T47D (cell line): ENCODE measurements around the gene CD274.

Experiments used
- DNase-seq, 2 experiments: peaks; one replicate each; pipeline versions ENCODE4 v3.0.0 to v3.0.0-alpha.2; 2011 to 2012; ENCODE audit warnings: low read depth in 1 of 2, low spot score in 1 of 2
- JUND ChIP-seq: IDR thresholded peaks from 2 replicates; pipeline ENCODE4 v1.6.1; 2012; ENCODE audit warnings: low read depth
- in situ Hi-C: cut with HindIII; loops from 2 replicates; pipeline ENCODE4 v1.10.0; 2016; ENCODE audit warnings: low sequenced_read_pairs, low pct_unique_long_range_greater_than_20kb

Gene CD274

DNA sequence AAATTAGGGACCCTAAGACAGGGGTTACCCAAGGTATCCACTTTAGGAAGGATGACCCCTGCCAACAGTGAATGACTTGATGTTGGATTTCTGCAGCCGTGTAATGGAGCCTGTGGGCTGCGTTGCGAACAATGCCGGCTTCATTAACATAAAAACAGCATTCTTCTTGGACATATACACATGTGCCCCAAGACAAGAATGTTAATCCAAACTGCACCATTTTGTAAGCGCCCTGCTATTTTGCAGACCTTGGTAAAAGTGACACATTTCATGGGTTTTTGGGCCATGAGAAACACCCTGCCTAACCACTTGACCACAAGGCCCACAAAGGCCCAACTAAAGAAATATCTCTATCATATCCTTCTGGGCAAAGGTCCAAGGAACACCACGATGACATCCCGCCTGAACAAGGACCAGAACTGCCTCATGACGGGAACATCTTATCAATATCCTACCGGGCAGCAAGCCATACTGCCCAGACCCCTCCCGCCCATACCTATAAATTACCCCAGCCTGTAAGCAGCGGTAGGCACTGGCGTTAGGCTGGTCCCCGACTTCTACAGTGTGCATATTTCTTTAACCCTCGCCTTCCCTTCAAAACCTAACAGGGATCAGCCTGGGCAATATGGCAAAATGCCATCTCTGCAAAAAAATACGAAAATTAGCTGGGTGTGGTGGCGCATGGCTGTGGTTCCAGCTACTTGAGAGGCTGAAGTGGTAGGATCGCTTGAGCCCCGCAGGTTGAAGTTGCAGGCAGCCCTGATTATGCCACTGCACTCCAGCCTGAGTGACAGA lies 50.3 kb downstream of the CD274 start:
- no peak for TF ChIP-seq JUND
- DNase-seq: no peak
- in situ Hi-C loops: no loop called here

DNA sequence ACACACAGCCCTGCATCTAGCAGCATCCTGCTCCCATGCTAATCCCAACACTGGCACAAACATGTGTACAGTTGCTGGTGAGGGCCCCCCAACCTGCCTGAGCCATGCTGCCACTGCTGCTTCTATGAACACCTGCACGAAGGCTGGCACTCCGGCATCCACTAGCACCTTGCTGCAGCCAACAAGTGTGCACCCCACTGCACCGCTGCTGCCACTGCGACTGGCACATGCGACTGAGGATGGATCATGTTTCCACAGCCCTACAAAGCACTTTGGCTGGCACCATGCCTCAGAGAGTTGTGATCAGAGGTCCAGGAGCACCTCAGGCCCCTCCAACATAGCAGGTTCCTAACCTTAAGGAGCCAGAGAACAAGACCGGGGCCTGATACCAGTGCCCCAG lies 52.2 kb downstream of the CD274 start:
- no peak for DNase-seq
- in situ Hi-C loops: no loop called here
- TF ChIP-seq JUND: no peak

DNA sequence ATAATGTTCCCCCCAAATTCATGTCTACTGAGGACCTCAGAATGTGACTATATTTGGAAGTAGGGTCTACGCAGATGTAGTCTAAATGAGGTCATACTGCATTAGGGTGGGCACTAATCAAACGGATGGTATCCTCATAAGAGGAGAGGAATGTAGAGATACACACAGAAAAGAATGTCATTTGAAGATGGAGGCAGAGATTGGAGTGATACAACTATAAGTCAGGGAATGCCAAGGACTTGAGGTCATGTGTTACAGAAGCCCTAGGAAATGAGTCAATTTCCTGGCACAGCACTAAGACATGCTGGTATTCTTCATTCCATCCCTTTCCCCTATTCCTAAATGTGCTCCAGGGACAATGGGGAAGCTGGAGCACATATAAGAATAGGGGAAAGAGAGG lies 59.2 kb downstream of the CD274 start:
- no peak for TF ChIP-seq JUND
- no peak for DNase-seq
- in situ Hi-C loops: no loop called here

DNA sequence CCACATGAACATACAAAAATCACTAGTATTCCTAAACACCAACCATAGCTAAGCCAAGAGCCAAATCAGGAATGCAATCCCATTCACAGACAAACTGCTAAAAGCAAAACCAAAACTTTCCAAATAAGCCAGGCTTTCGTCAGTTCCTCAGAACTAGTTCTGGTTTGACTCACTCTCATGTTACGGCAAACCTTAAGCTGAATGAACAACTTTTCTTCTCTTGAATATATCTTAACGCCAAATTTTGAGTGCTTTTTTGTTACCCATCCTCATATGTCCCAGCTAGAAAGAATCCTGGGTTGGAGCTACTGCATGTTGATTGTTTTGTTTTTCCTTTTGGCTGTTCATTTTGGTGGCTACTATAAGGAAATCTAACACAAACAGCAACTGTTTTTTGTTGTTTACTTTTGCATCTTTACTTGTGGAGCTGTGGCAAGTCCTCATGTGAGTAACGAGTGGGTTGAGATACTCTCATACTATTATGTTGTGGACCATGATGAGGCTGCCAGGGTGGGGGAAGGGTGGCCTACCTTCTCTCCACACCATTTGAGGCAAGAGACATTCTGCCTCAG lies 60.1 kb downstream of the CD274 start, which contains the start of gene PDCD1LG2:
TSS of gene PDCD1LG2 (plus strand) at position 172 of the 572 bp plus-strand sequence. CDS start 12,016 bp downstream, outside the sequence.
- no peak for DNase-seq
- TF ChIP-seq JUND: no peak
- in situ Hi-C loops: no loop called here

DNA sequence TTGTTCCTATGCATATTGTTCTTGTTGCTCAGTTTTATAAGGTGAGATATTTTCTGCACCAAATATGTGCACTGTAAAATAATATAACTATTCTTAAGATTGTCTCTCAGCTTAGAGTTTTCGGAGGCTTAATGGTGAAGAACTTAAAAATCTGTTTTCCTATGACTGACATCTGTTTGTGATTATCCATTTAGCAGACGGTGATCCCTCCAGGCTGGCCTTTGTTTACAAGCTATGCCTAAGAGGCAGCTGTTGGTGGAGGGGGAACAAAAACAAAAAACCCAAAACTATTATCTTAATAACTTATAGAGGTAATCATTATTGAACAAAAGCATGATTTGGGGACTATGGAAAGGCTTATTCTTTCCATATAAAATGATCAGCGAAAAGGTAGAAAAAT lies 60.6 kb downstream of the CD274 start:
- TF ChIP-seq JUND: no peak
- in situ Hi-C loops: no loop called here
- DNase-seq: no peak

DNA sequence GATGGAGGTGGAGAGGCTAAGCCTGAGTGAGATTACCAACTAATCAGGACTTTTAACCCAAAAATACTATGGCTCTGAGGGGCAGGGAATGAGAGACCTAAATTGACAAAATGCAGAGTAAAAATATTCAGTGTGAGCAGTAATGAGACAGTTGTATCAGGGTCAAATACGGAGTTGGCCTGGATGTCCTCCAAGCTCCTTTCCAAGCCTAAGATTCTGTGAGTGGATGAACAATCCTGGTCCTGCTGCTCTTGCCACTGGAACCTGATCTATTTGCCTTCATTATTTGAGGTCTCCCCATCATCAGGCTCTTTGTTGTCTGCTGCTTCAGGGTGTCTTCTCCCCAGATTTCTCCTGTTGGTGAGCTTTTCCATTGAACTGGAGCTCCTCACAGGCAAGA lies 61.1 kb downstream of the CD274 start:
- TF ChIP-seq JUND: no peak
- in situ Hi-C loops: no loop called here
- DNase-seq: no peak

DNA sequence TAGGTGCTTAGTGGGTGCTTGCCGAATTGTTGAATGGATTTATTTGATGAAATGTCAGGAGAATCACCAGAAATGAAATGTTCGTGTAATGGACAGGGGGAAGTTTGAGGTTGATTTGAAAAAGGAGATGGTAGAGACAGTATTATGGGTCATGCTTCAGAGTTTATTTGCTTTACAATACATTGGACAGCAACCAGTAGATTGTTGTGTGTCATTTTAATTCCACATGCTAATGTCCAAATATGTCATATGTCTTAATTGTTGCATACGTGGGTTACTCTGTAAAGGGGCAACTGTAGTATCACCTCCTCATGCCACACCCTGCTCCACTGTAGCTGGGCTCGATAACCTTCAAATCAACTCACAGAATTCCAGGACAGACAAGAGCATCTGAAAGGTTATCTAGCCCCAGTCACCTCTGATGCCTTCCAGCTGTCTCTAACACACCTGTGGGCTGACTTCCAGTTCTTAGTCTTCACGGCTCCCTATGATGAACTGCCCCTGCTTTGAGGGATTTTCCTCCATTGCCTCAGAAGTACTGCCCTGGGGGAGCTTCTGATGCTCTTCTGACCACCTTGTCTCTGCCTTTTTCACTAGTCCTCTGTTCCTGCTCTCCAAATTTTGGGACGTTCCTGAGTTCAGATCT lies 61.7 kb downstream of the CD274 start:
- TF ChIP-seq JUND: no peak
- in situ Hi-C loops: no loop called here
- DNase-seq: no peak

DNA sequence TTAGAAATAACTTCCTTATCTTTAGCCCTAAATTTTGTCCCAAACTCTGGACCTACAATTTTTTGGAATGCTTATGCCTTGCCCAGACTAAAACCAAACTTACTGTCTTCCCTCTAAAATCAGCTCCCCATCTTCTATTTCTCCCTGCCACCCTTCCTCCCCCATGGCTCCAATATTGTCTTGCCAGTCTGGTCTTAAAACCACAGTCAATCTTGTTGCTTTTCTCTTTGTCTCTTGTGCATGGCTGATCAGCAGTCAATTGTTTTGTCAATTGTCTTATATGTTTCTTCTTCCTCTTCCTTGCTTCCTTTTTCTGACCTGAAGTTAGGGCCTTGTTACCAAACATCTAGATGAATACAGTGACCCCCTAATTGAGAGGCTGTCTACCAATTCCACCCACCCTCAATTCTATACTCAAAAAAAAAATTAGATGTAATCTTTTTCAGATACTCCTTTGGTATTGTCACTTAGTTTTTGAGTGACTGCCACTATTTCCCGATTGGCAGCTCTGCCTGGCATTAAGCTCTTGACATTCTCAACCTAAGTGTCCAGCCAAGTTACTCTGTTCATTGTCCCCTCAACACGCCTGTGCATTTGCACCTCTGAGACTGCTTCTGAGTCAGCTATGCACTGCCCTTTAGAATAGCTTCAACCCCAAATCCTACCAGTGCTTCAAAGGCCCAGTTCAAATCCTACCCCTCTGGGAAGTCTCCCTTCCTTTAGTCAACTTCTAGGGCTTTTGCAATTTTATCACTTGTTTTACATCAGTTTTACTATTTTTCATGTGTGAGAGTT lies 62.5 kb downstream of the CD274 start:
- in situ Hi-C loops: no loop called here
- no peak for DNase-seq
- TF ChIP-seq JUND: no peak

DNA sequence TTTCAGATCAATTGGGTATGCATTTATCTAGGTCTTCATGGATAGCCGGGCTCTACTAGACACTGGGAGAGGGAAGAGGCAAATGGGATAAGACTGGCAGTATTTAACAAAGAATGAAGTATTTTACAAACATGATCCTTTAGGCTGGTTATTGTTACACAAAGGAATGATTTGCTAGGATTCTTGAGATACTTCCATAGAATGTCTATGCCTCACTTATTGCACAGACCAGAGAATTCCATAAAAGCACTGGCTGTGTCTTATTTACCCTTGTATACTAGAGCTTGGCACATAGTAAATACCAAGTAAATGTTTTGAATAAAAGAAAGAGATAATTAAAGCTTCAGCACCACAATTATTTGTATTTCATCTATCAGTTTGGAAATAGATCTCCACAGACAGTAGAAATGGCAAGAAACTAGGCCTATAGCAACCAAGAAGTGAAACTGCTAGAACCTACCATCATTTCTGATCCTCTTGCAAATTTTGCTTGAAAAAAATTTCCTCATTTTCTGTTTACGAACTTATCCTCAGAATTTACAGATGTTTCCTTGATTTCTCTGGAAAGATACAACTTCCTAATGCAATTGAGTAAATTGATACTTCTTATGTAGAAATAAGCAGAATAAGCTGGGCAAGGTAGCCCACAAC lies 63.7 kb downstream of the CD274 start:
- no peak for TF ChIP-seq JUND
- in situ Hi-C loops: no loop called here
- DNase-seq: no peak

DNA sequence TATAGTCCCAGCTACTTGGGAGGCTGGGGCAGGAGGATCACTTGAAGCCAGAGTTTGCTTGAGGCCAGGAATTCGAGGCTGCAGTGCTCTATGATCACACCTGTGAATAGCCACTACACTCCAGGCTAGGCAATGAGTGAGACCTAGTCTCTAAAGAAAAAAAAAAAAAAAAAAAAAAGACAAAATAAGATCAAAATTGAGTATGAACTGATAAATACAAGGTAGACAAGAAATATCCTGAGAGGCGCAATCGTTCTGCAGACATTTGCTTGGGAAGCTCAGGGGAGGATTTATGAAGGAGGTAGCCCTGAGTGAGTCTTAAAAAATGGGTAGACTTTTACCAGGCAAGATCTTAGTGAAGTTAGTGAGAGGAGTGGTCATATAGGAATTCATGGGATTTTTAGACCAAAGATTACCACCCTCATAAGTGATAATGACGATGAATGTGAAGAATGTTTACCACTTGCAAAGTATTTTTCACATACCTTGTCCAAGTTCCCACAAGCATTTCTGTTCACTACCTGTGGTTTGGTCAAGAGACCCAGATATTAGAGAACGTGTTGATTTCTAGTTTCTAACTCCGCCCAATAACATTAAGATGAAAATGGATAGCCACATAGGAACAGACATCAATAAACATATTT lies 64.4 kb downstream of the CD274 start:
- in situ Hi-C loops: no loop called here
- TF ChIP-seq JUND: no peak
- no peak for DNase-seq

DNA sequence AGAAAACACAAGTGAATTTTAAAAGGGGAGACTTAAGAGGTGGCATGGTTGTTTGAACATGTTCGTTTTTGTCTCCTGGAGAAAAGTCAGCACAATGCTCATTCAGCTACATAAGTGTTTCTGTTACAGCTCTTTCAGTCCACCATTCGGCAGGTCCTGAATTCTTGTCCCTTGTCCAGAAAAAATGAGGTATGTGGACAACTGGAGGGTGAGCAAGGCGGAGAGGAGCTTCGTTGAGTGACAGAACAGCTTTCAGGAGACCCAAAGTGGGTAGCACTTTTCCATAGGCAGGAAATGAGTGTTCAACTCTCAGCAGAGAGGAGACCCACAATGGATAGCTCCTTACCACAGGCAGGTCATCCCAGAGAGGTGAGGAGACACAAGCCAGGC lies 64.9 kb downstream of the CD274 start:
- in situ Hi-C loops: no loop called here
- no peak for TF ChIP-seq JUND
- no peak for DNase-seq

DNA sequence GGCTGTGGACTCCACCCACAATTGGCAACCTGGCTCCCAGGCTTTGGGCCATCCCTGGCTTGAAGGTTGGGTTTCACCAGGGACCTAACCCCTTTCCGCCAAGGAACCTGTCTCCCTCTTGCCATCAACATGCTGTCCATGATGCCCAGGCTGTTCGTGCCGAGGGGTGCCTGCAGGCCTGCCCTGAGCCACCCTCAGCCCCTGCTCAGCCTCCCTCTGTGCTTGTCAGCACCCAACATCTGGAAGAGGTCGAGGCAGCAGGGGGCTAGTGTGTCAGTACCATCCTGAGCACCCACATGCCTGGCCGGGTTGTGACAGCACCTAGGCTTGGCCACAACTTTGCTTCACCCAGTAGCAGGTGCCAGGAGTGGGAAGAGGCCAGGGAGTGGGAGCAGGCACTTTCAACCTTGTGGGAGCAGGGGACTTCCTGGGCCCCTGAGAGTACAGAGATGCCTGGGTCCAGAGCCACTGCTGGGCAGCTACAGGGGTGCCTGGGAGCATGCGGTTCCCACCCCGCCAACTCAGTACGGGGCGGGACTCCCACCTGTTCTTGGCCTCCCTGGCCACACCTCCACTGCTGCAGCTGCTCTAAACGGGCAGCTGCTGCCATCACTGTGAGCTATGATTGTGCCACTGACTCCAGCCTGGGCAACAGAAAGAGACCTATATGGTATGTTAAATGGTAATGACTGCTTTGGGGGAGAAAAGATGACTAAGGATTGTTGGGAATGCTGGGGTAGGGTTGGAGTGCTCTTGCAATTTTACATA lies 66.3 kb downstream of the CD274 start:
- in situ Hi-C loops: no loop called here
- DNase-seq: no peak
- no peak for TF ChIP-seq JUND
